ENCODE results near the gene KISS1R. TPM values are rescaled to one million over a fixed set of nuclear protein-coding genes. Genes with fewer than 3 reads are reported as not detected.

Gene KISS1R
- total RNA-seq: 1 to 10 TPM in 1 of 6 donors, under 1 TPM in 4, not detected in 1; 0.16 to 1.0 (median 0.25) TPM
- polyA plus RNA-seq: under 1 TPM in 1 of 2 donors, not detected in 1; 0.80 TPM

GRCh38 chr19:917323-918151 is at the start of gene KISS1R:
KISS1R (plus strand) TSS chr19:917333; CDS start chr19:917503, 170 bp downstream.
- Histone ChIP-seq H3K9me3 (no peaks in the 10 kb centered on the region), H3K4me1 (peaks cover 8 to 15% (median 15%) of the 10 kb centered on the region in 3 donors), H3K27me3 (peaks cover 0 to 10% (median 2%) of the 10 kb centered on the region in 4 donors), H3K4me3 (peak within 1 kb of the TSS; percentile 7 to 47 (median 20)), H3K36me3 (no peaks in the 10 kb centered on the region), H3K27ac (no peak within 1 kb of the TSS)
- 1% methylated on average over 76 to 87 of the region's 87 CpGs for WGBS, 2 donors
- no peak for FAIRE-seq
- peak in 3 of 4 donors; percentile 8 to 29 (median 15) for ATAC-seq
- intact Hi-C loops (cut with DNase I): loop anchor here in 1 of 3 donors (5.0 kb wide), 1 partner anchor 50 kb away; no protein-coding TSS in a partner anchor
- TF ChIP-seq, protein P1, sequence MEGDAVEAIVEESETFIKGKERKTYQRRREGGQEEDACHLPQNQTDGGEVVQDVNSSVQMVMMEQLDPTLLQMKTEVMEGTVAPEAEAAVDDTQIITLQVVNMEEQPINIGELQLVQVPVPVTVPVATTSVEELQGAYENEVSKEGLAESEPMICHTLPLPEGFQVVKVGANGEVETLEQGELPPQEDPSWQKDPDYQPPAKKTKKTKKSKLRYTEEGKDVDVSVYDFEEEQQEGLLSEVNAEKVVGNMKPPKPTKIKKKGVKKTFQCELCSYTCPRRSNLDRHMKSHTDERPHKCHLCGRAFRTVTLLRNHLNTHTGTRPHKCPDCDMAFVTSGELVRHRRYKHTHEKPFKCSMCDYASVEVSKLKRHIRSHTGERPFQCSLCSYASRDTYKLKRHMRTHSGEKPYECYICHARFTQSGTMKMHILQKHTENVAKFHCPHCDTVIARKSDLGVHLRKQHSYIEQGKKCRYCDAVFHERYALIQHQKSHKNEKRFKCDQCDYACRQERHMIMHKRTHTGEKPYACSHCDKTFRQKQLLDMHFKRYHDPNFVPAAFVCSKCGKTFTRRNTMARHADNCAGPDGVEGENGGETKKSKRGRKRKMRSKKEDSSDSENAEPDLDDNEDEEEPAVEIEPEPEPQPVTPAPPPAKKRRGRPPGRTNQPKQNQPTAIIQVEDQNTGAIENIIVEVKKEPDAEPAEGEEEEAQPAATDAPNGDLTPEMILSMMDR (IDR thresholded peaks at IDR 0.05): peak in 3 of 4 donors; percentile 14 to 17 (median 16)
- DNase-seq: peak in 4 of 6 donors; percentile 45 to 81 (median 64)

- no peak for FAIRE-seq
- H3K4me1 ChIP-seq: peaks cover 0 to 3% (median 0%) of the 10 kb centered on the region in 3 donors
- no peaks in the 10 kb centered on the region for H3K27me3 ChIP-seq
- no peak for ATAC-seq
- DNase-seq: peak in 1 of 6 donors; percentile 78
- peaks cover 0 to 14% (median 4%) of the 10 kb centered on the region in 3 donors for H3K36me3 ChIP-seq
- H3K27ac ChIP-seq: no peak overlapping the region
- intact Hi-C loops (cut with DNase I): loop anchor here in 2 of 3 donors (5.0 to 10.0 kb wide), 3 partner anchors 39 to 117 kb away; partner anchors contain the start of genes KISS1R (in 1 of the 2) and WDR18 (in 1 of the 2)
- no peaks in the 10 kb centered on the region for H3K9me3 ChIP-seq
- TF ChIP-seq, protein P1 (IDR thresholded peaks at IDR 0.05): no peak
- WGBS, 2 donors: 94 to 97% methylated on average over 32 to 39 of the region's 39 CpGs
- no peak overlapping the region for H3K4me3 ChIP-seq
Measured at GRCh38 chr19:867855-868457, 49.2 kb upstream of the KISS1R start.

GRCh38 chr19:868458-869244 is 48.5 kb upstream of the KISS1R start:
- TF ChIP-seq, protein P1 (IDR thresholded peaks at IDR 0.05): no peak
- WGBS, 2 donors: 93 to 95% methylated on average over 29 to 34 of the region's 34 CpGs
- FAIRE-seq: no peak
- no peak for ATAC-seq
- peak in 1 of 6 donors; percentile 74 for DNase-seq
- peaks cover 0 to 3% (median 0%) of the 10 kb centered on the region in 3 donors for H3K4me1 ChIP-seq
- no peak overlapping the region for H3K27ac ChIP-seq
- no peak overlapping the region for H3K4me3 ChIP-seq
- H3K27me3 ChIP-seq: no peaks in the 10 kb centered on the region
- intact Hi-C loops (cut with DNase I): loop anchor here in 2 of 3 donors (5.0 to 10.0 kb wide), 3 partner anchors 39 to 116 kb away; partner anchors contain the start of genes KISS1R (in 1 of the 2) and WDR18 (in 1 of the 2)
- H3K9me3 ChIP-seq: no peaks in the 10 kb centered on the region
- peaks cover 0 to 14% (median 4%) of the 10 kb centered on the region in 3 donors for H3K36me3 ChIP-seq

Measured in pancreas (tissue), 10 donors.